ENCODE measurements around the gene NLGN4Y.

Gene NLGN4Y

GRCh38 chrY:14524272-14525231, at the start of gene NLGN4Y:
Gene NLGN4Y (plus strand): TSS chrY:14524529. CDS start chrY:14622120, 97,591 bp downstream.
- no peak within 1 kb of the TSS for H3K4me3 ChIP-seq (ENCODE audit: low read depth, low read length)
- no peak for DNase-seq (ENCODE audit: low read depth, low spot score)
- in situ Hi-C loops (cut with HindIII; ENCODE audit: low sequenced_read_pairs): no loop called here
- no peak for TF ChIP-seq CTCF (IDR thresholded peaks at IDR 0.05; ENCODE audit: low read depth, low read length)

- no peak for TF ChIP-seq CTCF (IDR thresholded peaks at IDR 0.05; ENCODE audit: low read depth, low read length)
- in situ Hi-C loops (cut with HindIII; ENCODE audit: low sequenced_read_pairs): no loop called here
- H3K4me3 ChIP-seq (ENCODE audit: low read depth, low read length): no peak overlapping the region
- DNase-seq (ENCODE audit: low read depth, low spot score): no peak
These were observed 38.4 kb upstream of the NLGN4Y start for GRCh38 chrY:14485935-14486334.

GRCh38 chrY:14490226-14490625, 34.1 kb upstream of the NLGN4Y start:
- in situ Hi-C loops (cut with HindIII; ENCODE audit: low sequenced_read_pairs): no loop called here
- H3K4me3 ChIP-seq (ENCODE audit: low read depth, low read length): no peak overlapping the region

GRCh38 chrY:14498071-14498470, 26.3 kb upstream of the NLGN4Y start:
- no peak overlapping the region for H3K4me3 ChIP-seq (ENCODE audit: low read depth, low read length)
- no peak for DNase-seq (ENCODE audit: low read depth, low spot score)
- in situ Hi-C loops (cut with HindIII; ENCODE audit: low sequenced_read_pairs): no loop called here
- TF ChIP-seq CTCF (IDR thresholded peaks at IDR 0.05; ENCODE audit: low read depth, low read length): no peak

More at GRCh38 chrY:14490226-14490625, 34.1 kb upstream of the NLGN4Y start:
- no peak for TF ChIP-seq CTCF (IDR thresholded peaks at IDR 0.05; ENCODE audit: low read depth, low read length)
- DNase-seq (ENCODE audit: low read depth, low spot score): no peak

GRCh38 chrY:14504592-14504991, 19.7 kb upstream of the NLGN4Y start:
- no peak for DNase-seq (ENCODE audit: low read depth, low spot score)
- no peak for TF ChIP-seq CTCF (IDR thresholded peaks at IDR 0.05; ENCODE audit: low read depth, low read length)
- H3K4me3 ChIP-seq (ENCODE audit: low read depth, low read length): no peak overlapping the region
- in situ Hi-C loops (cut with HindIII; ENCODE audit: low sequenced_read_pairs): no loop called here

- TF ChIP-seq CTCF (IDR thresholded peaks at IDR 0.05; ENCODE audit: low read depth, low read length): no peak
- no peak for DNase-seq (ENCODE audit: low read depth, low spot score)
- no peak overlapping the region for H3K4me3 ChIP-seq (ENCODE audit: low read depth, low read length)
- in situ Hi-C loops (cut with HindIII; ENCODE audit: low sequenced_read_pairs): no loop called here
These were observed 1.9 kb upstream of the NLGN4Y start for GRCh38 chrY:14522379-14522950.

Measured in astrocyte of the spinal cord (primary cell).